SHP77 treated with DMSO at 0.1 percent for 48 hours (cell line): ENCODE results near the gene NEUROG1.
"Not testable (repeated sequence)": the region's sequence is repeated elsewhere in the genome, so short reads cannot be mapped to it uniquely, and the experiment has no call there.

Experiments used
- DNase-seq: peaks from one replicate; lab custom pipeline; 2025; lab: John Stamatoyannopoulos, UW

NEUROG1 gene

GRCh38 chr5:135537271-135537670 lies 1.5 kb upstream of the NEUROG1 start:
- DNase-seq: no peak

- no peak for DNase-seq
Measured at GRCh38 chr5:135535420-135535819, 344 bp downstream of the NEUROG1 start.

DNA sequence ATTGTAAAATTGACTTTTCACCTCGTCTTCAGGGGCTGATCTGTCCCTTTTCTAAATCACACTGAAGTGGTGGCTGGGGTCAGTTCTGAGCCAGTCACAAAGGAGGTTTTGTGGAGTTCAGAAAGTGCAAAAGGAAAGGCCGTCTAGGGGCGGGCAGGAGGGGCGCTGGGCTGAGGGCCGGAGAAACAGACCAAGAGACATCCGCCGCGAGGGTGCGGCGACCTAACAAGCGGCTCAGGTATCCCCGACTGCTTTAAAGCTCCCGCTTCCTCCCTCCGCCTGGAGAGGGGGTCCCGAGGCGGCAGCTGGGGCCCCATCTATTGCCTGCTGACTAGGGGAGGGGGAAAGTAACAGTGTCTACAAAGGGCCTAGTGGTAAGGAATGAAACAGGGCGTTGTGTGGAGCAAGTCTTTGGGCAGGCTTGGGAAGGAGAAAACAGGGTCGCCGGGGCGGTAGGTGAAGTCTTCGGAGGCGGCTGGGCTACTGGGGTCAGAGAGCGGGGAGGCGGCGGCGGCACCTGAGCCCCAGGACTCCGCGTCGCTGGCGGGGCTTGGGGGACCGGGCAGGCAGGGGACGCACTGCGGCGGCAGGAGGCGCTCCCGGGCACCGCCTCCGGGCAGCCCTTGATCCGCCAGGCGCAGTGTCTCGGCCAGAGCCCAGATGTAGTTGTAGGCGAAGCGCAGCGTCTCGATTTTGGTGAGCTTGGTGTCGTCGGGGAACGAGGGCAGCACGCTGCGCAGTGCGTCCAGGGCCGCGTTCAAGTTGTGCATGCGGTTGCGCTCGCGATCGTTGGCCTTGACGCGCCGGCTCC lies 950 bp downstream of the NEUROG1 start:
- no peak for DNase-seq

GRCh38 chr5:135533794-135534193 lies 2.0 kb downstream of the NEUROG1 start:
- DNase-seq: no peak

- DNase-seq: no peak
Measured at GRCh38 chr5:135533334-135533733, 2.4 kb downstream of the NEUROG1 start.

DNA sequence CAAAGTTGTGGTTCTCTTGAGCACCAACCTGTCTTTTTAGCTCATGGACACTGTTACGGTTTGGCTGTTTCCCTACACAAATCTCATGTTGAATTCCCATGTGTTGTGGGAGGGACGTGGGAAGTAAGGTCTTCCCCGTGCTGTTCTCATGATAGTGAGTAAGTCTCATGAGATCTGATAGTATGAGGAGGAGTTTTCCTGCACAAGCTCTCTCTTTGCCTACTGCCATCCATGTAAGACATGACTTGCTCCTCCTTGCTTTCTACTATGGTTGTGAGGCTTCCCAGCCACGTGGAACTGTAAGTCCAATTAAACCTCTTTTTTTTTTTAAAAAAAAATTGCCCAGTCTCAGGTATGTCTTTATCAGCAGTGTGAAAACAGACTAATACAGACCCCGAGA lies 6.2 kb downstream of the NEUROG1 start:
- DNase-seq: not testable (repeated sequence)

DNA sequence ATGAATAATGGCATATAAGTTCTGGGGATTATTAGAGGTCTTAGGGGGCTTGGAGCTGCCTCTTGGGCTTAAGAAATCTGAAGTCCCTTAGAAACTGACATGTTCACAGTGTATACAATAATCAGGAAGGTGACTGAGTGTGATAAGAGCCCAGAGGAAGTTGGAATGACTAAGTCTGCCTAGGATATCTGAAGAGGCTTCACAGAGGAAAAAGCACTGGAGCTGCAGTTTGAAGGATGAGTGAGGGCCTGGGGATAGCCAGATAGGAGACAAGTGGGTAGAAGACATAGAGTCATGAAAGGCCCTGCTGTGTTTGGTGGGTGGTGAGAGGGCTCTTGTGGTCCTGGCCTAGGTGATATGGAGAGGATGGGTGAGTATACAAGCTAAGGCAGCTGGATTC lies 8.8 kb downstream of the NEUROG1 start:
- no peak for DNase-seq

DNA sequence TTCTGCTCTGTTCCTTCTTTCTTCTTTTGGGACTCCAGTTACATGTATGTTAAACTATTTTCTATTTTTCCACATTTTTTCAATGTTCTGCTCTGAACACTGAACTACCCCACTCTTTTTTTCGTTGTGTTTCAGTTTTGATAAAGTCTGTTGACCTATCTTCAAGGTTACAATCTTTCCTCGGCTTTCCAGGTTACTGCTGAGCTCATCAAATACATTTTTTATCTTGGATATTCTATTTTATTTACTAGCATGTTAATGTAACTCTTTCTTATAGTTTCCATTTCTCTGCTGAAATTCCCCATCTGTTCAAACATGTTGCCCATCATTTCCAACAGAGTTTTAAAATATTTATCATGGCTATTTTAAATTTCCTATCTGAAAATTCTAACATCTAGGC lies 13.8 kb downstream of the NEUROG1 start:
- no peak for DNase-seq

GRCh38 chr5:135517631-135518030 lies 18.1 kb downstream of the NEUROG1 start:
- DNase-seq: no peak

- no peak for DNase-seq
Measured at GRCh38 chr5:135514116-135514515, 21.6 kb downstream of the NEUROG1 start.

DNA sequence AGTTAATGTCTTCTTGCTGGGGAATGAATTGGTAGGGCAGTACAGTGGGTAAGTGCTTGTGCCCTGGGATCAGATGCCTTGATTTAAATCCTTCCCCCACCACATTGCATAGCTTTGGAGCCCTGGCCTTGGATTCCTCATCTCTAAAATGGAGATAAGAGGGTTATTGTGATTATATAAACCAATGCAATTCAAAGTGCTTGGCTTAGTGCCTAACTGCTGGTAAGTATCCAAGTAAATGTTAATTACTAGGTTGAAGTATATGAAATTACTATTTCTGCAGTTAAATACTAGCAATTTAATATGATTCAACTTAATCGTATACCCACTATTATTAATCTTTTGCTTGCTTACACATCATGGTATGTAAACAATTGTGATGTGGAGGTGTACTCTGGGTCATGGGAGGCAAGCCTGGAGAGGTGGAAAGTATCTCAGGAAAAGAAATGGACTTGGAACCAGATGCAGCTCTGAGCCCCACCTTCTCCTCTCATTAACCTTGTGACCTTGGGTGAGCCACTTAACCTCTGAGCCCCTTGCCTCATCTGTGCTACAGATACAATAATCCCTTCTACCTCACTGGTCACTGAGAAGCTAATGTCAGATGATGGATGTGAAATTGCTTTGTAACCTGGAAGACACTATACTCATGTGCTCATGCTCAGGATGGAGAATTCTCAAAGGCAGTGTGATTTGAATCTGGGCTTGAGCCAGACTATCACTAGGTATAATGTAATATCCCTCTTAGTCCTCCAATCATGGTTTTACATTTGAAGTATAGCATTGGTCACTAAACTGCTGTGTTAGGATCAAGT lies 23.8 kb downstream of the NEUROG1 start:
- no peak for DNase-seq

- DNase-seq: no peak
Measured at GRCh38 chr5:135509995-135510394, 25.8 kb downstream of the NEUROG1 start.

DNA sequence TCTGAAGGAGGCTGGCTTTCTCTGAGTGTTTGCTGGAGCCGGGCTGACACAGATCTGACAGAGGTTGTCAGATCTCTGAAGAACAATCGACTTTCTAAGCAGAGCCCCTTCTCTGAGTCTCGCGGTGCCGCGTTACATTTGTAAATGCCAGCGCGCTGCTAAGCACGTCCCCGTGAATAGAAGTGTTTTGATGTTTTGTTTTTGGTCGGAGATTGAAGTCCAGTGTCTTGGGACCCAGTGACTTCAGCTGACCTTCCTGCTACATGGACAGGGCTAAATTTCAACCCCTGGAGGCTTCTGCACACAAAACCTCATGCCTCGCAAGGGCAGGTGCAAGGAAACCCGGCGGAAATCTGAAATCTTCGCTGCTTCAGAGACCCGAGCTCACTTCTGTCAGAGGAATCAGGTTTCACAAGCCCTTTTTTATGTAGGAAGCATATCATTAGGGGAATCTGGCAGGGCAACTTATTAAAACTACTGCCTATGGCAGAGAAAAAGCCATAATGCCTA lies 27.2 kb downstream of the NEUROG1 start:
- no peak for DNase-seq

GRCh38 chr5:135505973-135506372 lies 29.8 kb downstream of the NEUROG1 start:
- no peak for DNase-seq

DNA sequence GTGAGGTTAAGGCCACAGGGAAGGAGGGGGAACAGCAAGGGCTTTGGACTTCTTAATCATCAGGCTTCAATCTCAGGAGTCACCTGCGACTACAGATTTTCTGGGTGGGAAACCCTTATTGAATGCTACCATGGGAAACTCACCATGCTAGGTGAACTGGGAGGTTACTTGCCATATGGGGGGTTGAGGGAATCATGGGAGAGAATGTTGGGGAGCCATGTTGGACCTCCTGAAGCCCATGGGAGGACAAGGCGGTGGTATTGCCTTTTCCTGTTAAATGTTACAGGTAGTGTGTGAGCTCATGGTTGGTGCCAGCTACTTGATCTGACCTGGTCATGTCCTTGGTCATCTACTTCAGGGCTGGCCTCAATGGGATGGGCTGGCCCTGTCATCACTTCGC lies 31.4 kb downstream of the NEUROG1 start:
- no peak for DNase-seq

DNA sequence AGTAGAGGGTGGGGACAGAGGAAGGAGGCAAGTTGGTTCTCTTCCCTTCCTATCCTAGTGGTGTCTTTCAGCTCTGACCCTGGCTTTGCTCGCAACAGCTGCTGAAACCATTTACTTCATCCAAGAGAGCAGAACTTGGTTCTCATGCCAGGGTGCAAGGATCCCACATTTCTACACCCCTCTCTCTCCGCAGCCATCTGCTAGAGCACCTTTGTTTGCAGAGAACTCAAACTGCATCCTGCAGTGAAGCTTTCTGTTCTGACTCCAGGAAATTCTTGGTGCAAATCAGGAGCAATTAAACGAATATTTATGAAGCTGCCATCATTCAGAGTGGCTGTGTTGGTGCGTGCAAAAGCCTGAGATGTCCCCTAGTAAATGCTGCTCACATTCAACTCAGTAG lies 31.9 kb downstream of the NEUROG1 start:
- DNase-seq: no peak

- DNase-seq: no peak
Measured at GRCh38 chr5:135502836-135503520, 32.8 kb downstream of the NEUROG1 start.

GRCh38 chr5:135501965-135502364 lies 33.8 kb downstream of the NEUROG1 start:
- no peak for DNase-seq

- no peak for DNase-seq
Measured at GRCh38 chr5:135498637-135498995, 37.1 kb downstream of the NEUROG1 start.

DNA sequence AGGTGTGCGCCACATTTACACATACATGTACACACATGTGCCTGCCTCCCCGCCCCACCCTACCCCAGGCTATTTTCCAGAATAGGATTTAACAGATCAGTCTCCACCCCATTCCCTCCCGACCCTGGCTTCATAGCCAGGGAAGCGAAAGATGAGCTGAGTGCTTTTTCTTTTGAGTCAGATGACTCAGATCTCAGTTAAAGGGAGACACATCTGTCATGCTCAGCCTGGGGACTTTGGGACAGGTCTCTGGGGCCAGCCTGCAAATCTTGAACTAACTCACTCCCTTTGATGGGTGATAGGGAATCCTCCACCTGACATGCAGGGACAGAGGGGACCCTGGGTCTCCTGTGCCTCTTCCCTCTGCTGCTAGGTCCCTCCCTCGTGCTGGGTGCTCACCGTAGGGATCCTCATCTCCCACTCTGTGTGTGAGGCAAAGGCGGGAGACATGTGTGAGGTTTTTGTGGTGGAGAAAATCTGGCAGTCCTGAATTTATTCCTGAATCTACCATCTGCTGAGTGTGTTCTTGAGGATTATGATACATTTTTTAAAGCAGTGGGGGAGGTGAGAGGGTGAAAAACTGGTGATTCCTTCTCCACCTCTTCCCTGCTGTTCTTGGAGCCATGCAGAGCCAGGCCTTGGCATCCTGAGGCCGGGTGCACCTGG lies 37.7 kb downstream of the NEUROG1 start:
- DNase-seq: no peak

DNA sequence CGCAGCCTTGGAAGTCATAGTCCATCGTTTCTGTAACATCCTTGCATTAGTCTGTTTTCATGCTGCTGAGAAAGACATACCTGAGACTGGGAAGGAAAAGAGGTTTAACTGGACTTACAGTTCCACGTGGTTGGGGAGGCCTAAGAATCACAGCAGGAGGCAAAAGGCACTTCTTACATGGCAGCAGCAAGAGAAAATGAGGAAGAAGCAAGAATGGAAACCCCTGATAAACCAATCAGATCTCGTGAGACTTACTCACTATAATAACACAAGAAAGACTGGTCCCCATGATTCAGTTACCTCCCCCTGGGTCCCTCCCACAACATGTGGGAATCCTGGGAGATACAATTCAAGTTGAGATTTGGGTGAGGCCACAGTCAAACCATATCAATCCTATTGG lies 40.2 kb downstream of the NEUROG1 start:
- not testable (repeated sequence) for DNase-seq

- DNase-seq: no peak
Measured at GRCh38 chr5:135494196-135494595, 41.6 kb downstream of the NEUROG1 start.
